ENCODE results near the gene C16orf74. TPM values are rescaled to one million over a fixed set of nuclear protein-coding genes. Genes with fewer than 3 reads are reported as not detected.

The C16orf74 gene
- total and polyA plus RNA-seq, 2 of the 13 experiments (the other 11 are each of a cell fraction or from before 2014, with no cell fraction given), result 0.13 to 0.29 TPM

- TF ChIP-seq PHF21A (CRISPR knock-in tag; IDR thresholded peaks at IDR 0.05), result peak; percentile 42; the same call in 1 of the 2 replicates
- TF ChIP-seq RXRB (CRISPR knock-in tag; IDR thresholded peaks at IDR 0.05; ENCODE audit: borderline replicate concordance), result peak; percentile 22; the same call in 1 of the 2 replicates
- TF ChIP-seq CREB1 (IDR thresholded peaks at IDR 0.05), result no peak
- peak; percentile 61; the same call in 1 of the 2 replicates for TF ChIP-seq CREB1 (CRISPR knock-in tag; IDR thresholded peaks at IDR 0.05)
- TF ChIP-seq ZNF414 (CRISPR knock-in tag; IDR thresholded peaks at IDR 0.05), result 0 out of 2 replicates have a peak, but pooled peaks have one; percentile 59
- no peak for TF ChIP-seq AGO1 (IDR thresholded peaks at IDR 0.05; ENCODE audit: low read depth, low read length, poor library complexity, severe bottlenecking)
- TF ChIP-seq GABPA (IDR thresholded peaks at IDR 0.05; ENCODE audit: low read depth, low read length), result no peak
- peak; percentile 67 for TF ChIP-seq GABPA (CRISPR knock-in tag; IDR thresholded peaks at IDR 0.05; ENCODE audit: low read depth)
- peak; percentile 24; the same call in 1 of the 2 replicates for TF ChIP-seq ZMYM2 (CRISPR knock-in tag; IDR thresholded peaks at IDR 0.05)
- TF ChIP-seq RCOR2 (CRISPR knock-in tag; IDR thresholded peaks at IDR 0.05), result 0 out of 2 replicates have a peak, but pooled peaks have one; percentile 66
- peak; percentile 43; the same call in 1 of the 2 replicates for TF ChIP-seq ZNF790 (CRISPR knock-in tag; IDR thresholded peaks at IDR 0.05; ENCODE audit: borderline replicate concordance)
- 0 out of 2 replicates have a peak, but pooled peaks have one; percentile 22 for TF ChIP-seq SALL1 (CRISPR knock-in tag; IDR thresholded peaks at IDR 0.05)
- no peak for TF ChIP-seq IRF1 (CRISPR knock-in tag; IDR thresholded peaks at IDR 0.05; ENCODE audit: low read depth)
- TF ChIP-seq MZF1 (CRISPR knock-in tag; IDR thresholded peaks at IDR 0.05; ENCODE audit: borderline replicate concordance), result no peak
- 0 out of 2 replicates have a peak, but pooled peaks have one; percentile 19 for TF ChIP-seq PHF20 (CRISPR knock-in tag; IDR thresholded peaks at IDR 0.05)
- 0 out of 2 replicates have a peak, but pooled peaks have one; percentile 15 for TF ChIP-seq MIXL1 (CRISPR knock-in tag; IDR thresholded peaks at IDR 0.05)
- TF ChIP-seq SOX13 (IDR thresholded peaks at IDR 0.05), result no peak
- 0 out of 4 replicates have a peak, but pooled peaks of 1 of the 2 experiments have one; percentile 5 for TF ChIP-seq SOX13 (CRISPR knock-in tag; conservative IDR thresholded peaks at IDR 0.05 in 1 of 2, IDR thresholded peaks at IDR 0.05 in 1 of 2)
- peak; percentile 55 for TF ChIP-seq GATAD2A (CRISPR knock-in tag; IDR thresholded peaks at IDR 0.05)
- peak; percentile 58; the same call in 1 of the 2 replicates for TF ChIP-seq MAX (IDR thresholded peaks at IDR 0.05)
- TF ChIP-seq ZNF501 (CRISPR knock-in tag; IDR thresholded peaks at IDR 0.05), result 0 out of 2 replicates have a peak, but pooled peaks have one; percentile 45
- TF ChIP-seq CEBPG (CRISPR knock-in tag; IDR thresholded peaks at IDR 0.05), result peak; percentile 96
- no peak for TF ChIP-seq HNRNPLL (IDR thresholded peaks at IDR 0.05; ENCODE audit: low read depth, low read length, poor library complexity, severe bottlenecking)
- TF ChIP-seq PITX1 (CRISPR knock-in tag; IDR thresholded peaks at IDR 0.05), result 0 out of 2 replicates have a peak, but pooled peaks have one; percentile 38
- peak; percentile 53; the same call in 1 of the 2 replicates for TF ChIP-seq KMT2A (CRISPR knock-in tag; IDR thresholded peaks at IDR 0.05)
- TF ChIP-seq ETV5 (CRISPR knock-in tag; IDR thresholded peaks at IDR 0.05; ENCODE audit: borderline replicate concordance), result peak; percentile 68
- TF ChIP-seq GRHL1 (CRISPR knock-in tag; conservative IDR thresholded peaks at IDR 0.05), result no peak
- no peak for TF ChIP-seq PAWR (CRISPR knock-in tag; IDR thresholded peaks at IDR 0.05; ENCODE audit: borderline replicate concordance)
- TF ChIP-seq ELF3 (CRISPR knock-in tag; IDR thresholded peaks at IDR 0.05), result peak; percentile 60; the same call in 1 of the 2 replicates
- no peak for TF ChIP-seq ZNF644 (CRISPR knock-in tag; IDR thresholded peaks at IDR 0.05; ENCODE audit: low read depth)
Observed at GRCh38 chr16:85733155-85733838, 17.6 kb downstream of the C16orf74 start (continued).
